AG09309 (cell line): ENCODE data around the gene TYW1B.
"Not testable (repeated sequence)": the region's sequence is repeated elsewhere in the genome, so short reads cannot be mapped to it uniquely, and the experiment has no call there.

ENCODE experiments used
- DNase-seq: peaks from one replicate; pipeline ENCODE4 v3.0.0-alpha.2; 2010; ENCODE audit warnings: low read depth
- H3K4me3 ChIP-seq: 2 replicates; pipeline ENCODE4 v1.5.1; 2011; ENCODE audit warnings: mild to moderate bottlenecking, low read depth, low read length, moderate library complexity; ENCODE audit not compliant: control insufficient read depth
- TF ChIP-seq, protein P1 (sequence below): IDR thresholded peaks from 2 replicates; pipeline ENCODE4 v1.5.1; 2011; ENCODE audit warnings: mild to moderate bottlenecking, low read depth, low read length, inconsistent platforms; ENCODE audit not compliant: insufficient read depth, control insufficient read depth; ENCODE audit errors: missing control alignments

The TYW1B gene

DNA sequence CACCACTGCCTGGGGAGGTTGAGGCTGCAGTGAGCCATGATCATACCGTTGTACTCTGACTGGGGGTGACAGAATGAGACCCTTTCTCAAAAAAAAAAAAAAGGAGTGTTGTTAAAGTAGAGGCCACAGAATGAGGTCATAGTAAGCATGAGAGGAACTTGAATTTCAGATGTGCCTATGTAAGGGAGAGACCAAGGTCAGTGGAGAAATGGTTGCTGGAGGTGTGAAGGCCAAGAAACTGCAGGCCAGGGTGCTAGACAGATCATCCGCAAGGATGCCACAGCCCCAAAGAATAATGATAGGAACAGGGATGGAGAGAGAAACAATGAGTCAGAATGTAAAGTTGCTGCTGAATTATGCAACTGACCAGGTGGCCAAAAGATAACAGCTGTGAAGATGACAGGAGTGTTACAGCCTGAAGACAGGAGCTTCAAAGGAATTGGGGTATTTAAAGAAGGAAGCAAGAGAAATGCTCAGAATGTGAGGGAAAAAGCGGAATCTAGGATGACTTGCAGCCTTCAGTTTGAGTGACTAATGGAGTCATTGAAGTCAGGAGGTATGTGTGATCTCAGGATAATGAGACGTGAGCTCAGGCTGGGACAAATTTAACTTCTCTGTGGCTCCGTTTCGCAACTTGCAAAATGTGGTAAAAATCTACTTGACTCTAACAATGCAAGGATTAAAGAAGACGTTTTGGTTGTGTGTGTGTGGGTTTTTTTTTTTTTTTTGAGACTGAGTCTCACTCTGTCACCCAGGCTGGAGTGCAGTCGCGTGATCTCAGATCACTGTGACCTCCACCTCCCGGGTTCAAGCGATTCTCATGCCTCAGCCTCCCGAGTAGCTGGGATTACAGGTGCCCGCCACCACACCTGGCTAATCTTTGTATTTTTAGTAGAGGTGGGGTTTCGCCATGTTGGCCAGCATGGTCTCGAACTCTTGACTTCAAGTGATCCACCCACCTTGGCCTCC is 22.2 kb downstream of the TYW1B start:
- H3K4me3 ChIP-seq, result no peak overlapping the region
- DNase-seq, result no peak
- TF ChIP-seq, protein P1, sequence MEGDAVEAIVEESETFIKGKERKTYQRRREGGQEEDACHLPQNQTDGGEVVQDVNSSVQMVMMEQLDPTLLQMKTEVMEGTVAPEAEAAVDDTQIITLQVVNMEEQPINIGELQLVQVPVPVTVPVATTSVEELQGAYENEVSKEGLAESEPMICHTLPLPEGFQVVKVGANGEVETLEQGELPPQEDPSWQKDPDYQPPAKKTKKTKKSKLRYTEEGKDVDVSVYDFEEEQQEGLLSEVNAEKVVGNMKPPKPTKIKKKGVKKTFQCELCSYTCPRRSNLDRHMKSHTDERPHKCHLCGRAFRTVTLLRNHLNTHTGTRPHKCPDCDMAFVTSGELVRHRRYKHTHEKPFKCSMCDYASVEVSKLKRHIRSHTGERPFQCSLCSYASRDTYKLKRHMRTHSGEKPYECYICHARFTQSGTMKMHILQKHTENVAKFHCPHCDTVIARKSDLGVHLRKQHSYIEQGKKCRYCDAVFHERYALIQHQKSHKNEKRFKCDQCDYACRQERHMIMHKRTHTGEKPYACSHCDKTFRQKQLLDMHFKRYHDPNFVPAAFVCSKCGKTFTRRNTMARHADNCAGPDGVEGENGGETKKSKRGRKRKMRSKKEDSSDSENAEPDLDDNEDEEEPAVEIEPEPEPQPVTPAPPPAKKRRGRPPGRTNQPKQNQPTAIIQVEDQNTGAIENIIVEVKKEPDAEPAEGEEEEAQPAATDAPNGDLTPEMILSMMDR, result no peak

DNA sequence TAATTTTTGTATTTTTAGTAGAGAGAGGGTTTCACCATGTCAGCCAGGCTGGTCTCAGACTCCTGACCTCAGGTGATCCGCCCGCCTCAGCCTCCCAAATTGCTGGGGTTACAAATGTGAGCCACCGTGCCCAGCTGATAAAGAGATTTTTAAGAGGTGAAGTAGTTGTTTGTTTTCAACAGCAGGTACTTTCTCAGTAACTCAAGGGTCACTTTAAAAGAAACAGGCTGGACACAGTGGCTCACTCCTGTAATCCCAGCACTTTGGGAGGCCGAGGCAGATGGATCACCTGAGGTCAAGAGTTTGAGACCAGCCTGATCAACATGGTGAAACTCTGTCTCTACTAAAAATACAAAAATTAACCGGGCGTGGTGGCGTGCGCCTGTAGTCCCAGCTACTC is 24.2 kb downstream of the TYW1B start:
- DNase-seq, H3K4me3 ChIP-seq: not testable (repeated sequence)

DNA sequence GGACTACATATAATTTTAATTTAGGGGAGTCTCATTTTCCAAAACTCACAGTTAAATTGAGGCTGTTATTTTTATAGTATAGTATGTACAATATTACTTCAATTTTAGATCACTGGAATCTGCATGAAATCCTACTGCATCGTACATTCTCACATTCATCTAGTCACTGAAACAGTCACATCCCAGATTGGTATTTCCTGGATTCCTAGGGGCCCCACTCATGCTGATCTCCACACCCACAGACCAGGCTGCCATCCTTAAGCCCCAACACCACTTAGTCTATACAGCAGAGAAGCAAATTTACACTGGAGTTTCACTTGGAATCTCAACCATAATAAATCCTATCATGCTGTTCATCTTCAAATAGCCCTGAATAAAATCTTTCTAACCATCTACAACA is 26.4 kb downstream of the TYW1B start:
- DNase-seq, H3K4me3 ChIP-seq: not testable (repeated sequence)

- not testable (repeated sequence) for H3K4me3 ChIP-seq, DNase-seq
Observed at GRCh38 chr7:72795401-72795800, 32.6 kb downstream of the TYW1B start.

GRCh38 chr7:72793791-72794190 is 34.2 kb downstream of the TYW1B start:
- no peak overlapping the region for H3K4me3 ChIP-seq
- no peak for DNase-seq
- TF ChIP-seq, protein P1, result no peak

DNA sequence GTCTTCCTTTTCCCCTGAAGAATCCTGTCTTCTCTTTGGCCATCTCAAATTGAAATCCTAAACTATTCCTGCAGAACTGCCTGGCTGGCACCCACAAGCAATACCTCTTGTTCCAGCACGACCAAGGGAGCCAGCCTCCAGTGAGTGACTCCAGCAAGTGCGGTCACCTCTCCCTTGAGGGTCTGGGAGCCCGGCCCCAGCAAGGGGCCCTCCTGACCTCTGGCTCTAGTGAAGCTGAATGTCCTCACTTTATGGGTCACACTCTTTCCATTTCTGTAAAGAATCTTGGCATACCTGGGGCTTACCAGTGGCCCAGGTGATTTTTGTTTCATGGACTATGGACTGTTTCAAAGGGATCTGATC is 37.3 kb downstream of the TYW1B start:
- DNase-seq, H3K4me3 ChIP-seq: not testable (repeated sequence)

DNA sequence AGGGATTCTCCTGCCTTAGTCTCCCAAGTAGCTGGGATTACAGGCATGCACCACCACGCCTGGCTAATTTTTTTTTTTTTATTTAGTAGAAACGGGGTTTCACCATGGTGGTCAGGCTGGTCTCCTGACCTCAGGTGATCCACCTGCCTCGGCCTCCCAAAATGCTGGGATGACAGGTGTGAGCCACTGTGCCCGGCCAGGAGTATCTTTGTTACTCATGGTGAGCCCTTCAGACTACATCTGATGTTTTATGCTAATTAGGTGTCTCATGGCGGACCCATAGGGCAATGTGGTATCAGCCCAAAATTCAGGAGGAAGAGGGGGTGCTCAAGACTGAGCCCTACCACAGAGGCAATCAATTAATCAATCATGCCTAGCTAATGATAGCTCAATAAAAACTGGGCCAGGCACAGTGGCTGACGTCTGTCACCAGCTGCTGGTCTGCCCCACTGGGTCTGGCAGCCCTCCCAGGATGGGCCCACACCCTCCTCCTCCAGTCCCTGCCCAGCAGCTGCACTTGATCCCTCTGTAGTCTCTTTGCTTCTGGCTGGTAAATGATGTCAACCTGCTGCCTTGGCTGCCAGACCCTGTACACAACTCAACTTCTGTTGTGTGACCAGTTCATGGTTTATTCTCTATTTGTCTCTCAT is 37.8 kb downstream of the TYW1B start:
- H3K4me3 ChIP-seq, DNase-seq: not testable (repeated sequence)

- no peak overlapping the region for H3K4me3 ChIP-seq
- peak; percentile 11 for DNase-seq
- TF ChIP-seq, protein P1, result no peak
Observed at GRCh38 chr7:72785166-72785955, 42.6 kb downstream of the TYW1B start.

GRCh38 chr7:72783601-72784370 is 44.2 kb downstream of the TYW1B start:
- peak; percentile 42 for DNase-seq
- not testable (repeated sequence) for H3K4me3 ChIP-seq
